ENCODE data around the gene GPC6.

Gene GPC6

GRCh38 chr13:93413972-93414717 is 187.5 kb downstream of the GPC6 start:
- TF ChIP-seq CTCF (IDR thresholded peaks at IDR 0.05; ENCODE audit: poor library complexity, severe bottlenecking), result no peak
- H3K36me3 ChIP-seq (ENCODE audit: low read depth), result no peaks in the 10 kb centered on the region
- H3K9me3 ChIP-seq (ENCODE audit: severe bottlenecking), result no peaks in the 10 kb centered on the region
- H3K4me3 ChIP-seq (ENCODE audit: severe bottlenecking), result no peak overlapping the region
- H3K27ac ChIP-seq (ENCODE audit: poor library complexity, severe bottlenecking), result no peak overlapping the region
- no peaks in the 10 kb centered on the region for H3K4me1 ChIP-seq (ENCODE audit: insufficient read depth, poor library complexity, severe bottlenecking)
- ATAC-seq (ENCODE audit: low read depth), result no peak
- no peaks in the 10 kb centered on the region for H3K27me3 ChIP-seq (ENCODE audit: insufficient read depth, poor library complexity, severe bottlenecking)
- DNase-seq (ENCODE audit: low spot score), result no peak

- no peak overlapping the region for H3K27ac ChIP-seq (ENCODE audit: poor library complexity, severe bottlenecking)
Measured at GRCh38 chr13:93416736-93417355, 190.2 kb downstream of the GPC6 start.

GRCh38 chr13:93418398-93418797 is 191.8 kb downstream of the GPC6 start:
- no peaks in the 10 kb centered on the region for H3K4me1 ChIP-seq (ENCODE audit: insufficient read depth, poor library complexity, severe bottlenecking)
- H3K36me3 ChIP-seq (ENCODE audit: low read depth), result no peaks in the 10 kb centered on the region
- no peak for TF ChIP-seq CTCF (IDR thresholded peaks at IDR 0.05; ENCODE audit: poor library complexity, severe bottlenecking)
- DNase-seq (ENCODE audit: low spot score) (no peak), ATAC-seq (ENCODE audit: low read depth) (no peak)
- no peaks in the 10 kb centered on the region for H3K9me3 ChIP-seq (ENCODE audit: severe bottlenecking)
- no peak overlapping the region for H3K4me3 ChIP-seq (ENCODE audit: severe bottlenecking)
- H3K27ac ChIP-seq (ENCODE audit: poor library complexity, severe bottlenecking), result no peak overlapping the region
- no peaks in the 10 kb centered on the region for H3K27me3 ChIP-seq (ENCODE audit: insufficient read depth, poor library complexity, severe bottlenecking)

More at GRCh38 chr13:93416736-93417355, 190.2 kb downstream of the GPC6 start:
- DNase-seq (ENCODE audit: low spot score) (no peak), ATAC-seq (ENCODE audit: low read depth) (no peak)
- Histone ChIP-seq H3K27me3 (ENCODE audit: insufficient read depth, poor library complexity, severe bottlenecking) (no peaks in the 10 kb centered on the region), H3K4me3 (ENCODE audit: severe bottlenecking) (no peak overlapping the region), H3K4me1 (ENCODE audit: insufficient read depth, poor library complexity, severe bottlenecking) (no peaks in the 10 kb centered on the region), H3K36me3 (ENCODE audit: low read depth) (no peaks in the 10 kb centered on the region), H3K9me3 (ENCODE audit: severe bottlenecking) (no peaks in the 10 kb centered on the region)
- no peak for TF ChIP-seq CTCF (IDR thresholded peaks at IDR 0.05; ENCODE audit: poor library complexity, severe bottlenecking)

- no peak for ATAC-seq (ENCODE audit: low read depth)
- H3K9me3 ChIP-seq (ENCODE audit: severe bottlenecking), result no peaks in the 10 kb centered on the region
- no peak for TF ChIP-seq CTCF (IDR thresholded peaks at IDR 0.05; ENCODE audit: poor library complexity, severe bottlenecking)
- no peak for DNase-seq (ENCODE audit: low spot score)
- H3K4me3 ChIP-seq (ENCODE audit: severe bottlenecking), result no peak overlapping the region
- no peaks in the 10 kb centered on the region for H3K36me3 ChIP-seq (ENCODE audit: low read depth)
- no peak overlapping the region for H3K27ac ChIP-seq (ENCODE audit: poor library complexity, severe bottlenecking)
- no peaks in the 10 kb centered on the region for H3K4me1 ChIP-seq (ENCODE audit: insufficient read depth, poor library complexity, severe bottlenecking)
- H3K27me3 ChIP-seq (ENCODE audit: insufficient read depth, poor library complexity, severe bottlenecking), result no peaks in the 10 kb centered on the region
Measured at GRCh38 chr13:93420206-93420605, 193.6 kb downstream of the GPC6 start.

DNA sequence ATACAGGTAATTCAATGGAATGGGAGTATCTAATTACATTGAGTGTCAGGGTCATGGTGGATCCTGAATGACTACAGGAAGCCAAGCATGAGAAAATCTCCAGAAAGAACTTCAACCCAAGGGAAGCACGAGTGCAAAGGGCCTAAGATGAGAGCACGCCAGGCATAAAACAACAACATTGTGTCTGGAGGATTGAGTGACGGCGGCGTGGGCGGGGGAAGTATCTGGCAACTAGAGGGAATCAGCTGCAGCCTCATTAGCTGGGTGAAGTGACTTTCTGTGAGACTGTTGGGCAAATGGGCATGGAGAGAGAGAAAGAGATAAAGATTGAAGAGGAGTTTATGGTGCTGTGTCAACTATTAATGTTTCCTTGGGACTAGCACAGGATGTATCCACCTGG is 194.3 kb downstream of the GPC6 start:
- ATAC-seq (ENCODE audit: low read depth) (no peak), DNase-seq (ENCODE audit: low spot score) (no peak)

More for the DNA sequence above, 194.3 kb downstream of the GPC6 start:
- Histone ChIP-seq H3K27ac (ENCODE audit: poor library complexity, severe bottlenecking) (no peak overlapping the region), H3K27me3 (ENCODE audit: insufficient read depth, poor library complexity, severe bottlenecking) (no peaks in the 10 kb centered on the region), H3K4me1 (ENCODE audit: insufficient read depth, poor library complexity, severe bottlenecking) (no peaks in the 10 kb centered on the region), H3K9me3 (ENCODE audit: severe bottlenecking) (no peaks in the 10 kb centered on the region), H3K36me3 (ENCODE audit: low read depth) (no peaks in the 10 kb centered on the region), H3K4me3 (ENCODE audit: severe bottlenecking) (no peak overlapping the region)
- no peak for TF ChIP-seq CTCF (IDR thresholded peaks at IDR 0.05; ENCODE audit: poor library complexity, severe bottlenecking)
